SK-N-SH treated with all-trans-retinoic acid at 6 μM for 48 hours (cell line): ENCODE results near the gene COL17A1.

ENCODE experiments used
- ATAC-seq: fragments of 200-7000 bp; cut with Tn5 transposase; 3 replicates; pipeline ENCODE4 v1.9.1; 2020; ENCODE audit warnings: mild to moderate bottlenecking, moderate library complexity
- ARNTL ChIP-seq: fragments of 450-650 bp; formaldehyde crosslinking; IDR thresholded peaks from 2 replicates; pipeline ENCODE4 v1.5.0; 2020; ENCODE audit warnings: low read depth, mild to moderate bottlenecking, moderate library complexity, borderline replicate concordance
- BACH2 ChIP-seq: fragments of 250-450 bp; sonication (Bioruptor Pico); IDR thresholded peaks from 2 replicates; pipeline ENCODE4 v1.9.0; 2021; ENCODE audit warnings: mild to moderate bottlenecking, borderline replicate concordance
- CREB5 ChIP-seq: fragments of 250-450 bp; sonication (Bioruptor Pico); IDR thresholded peaks from 2 replicates; pipeline ENCODE4 v1.5.1; 2020; ENCODE audit warnings: low read depth, mild to moderate bottlenecking, moderate library complexity
- CSDC2 ChIP-seq: fragments of 250-450 bp; sonication (Bioruptor Pico); IDR thresholded peaks from 2 replicates; pipeline ENCODE4 v1.5.0; 2020; ENCODE audit warnings: mild to moderate bottlenecking, moderate library complexity
- CSRNP3 ChIP-seq: fragments of 250-450 bp; sonication (Bioruptor Pico); IDR thresholded peaks from 2 replicates; pipeline ENCODE4 v1.5.1; 2021; ENCODE audit warnings: mild to moderate bottlenecking, moderate library complexity
- ESRRG ChIP-seq: fragments of 250-450 bp; sonication (Bioruptor Pico); IDR thresholded peaks from 2 replicates; pipeline ENCODE4 v1.6.1; 2021; ENCODE audit warnings: mild to moderate bottlenecking
- GLIS3 ChIP-seq: fragments of 250-450 bp; sonication (Bioruptor Pico); IDR thresholded peaks from 2 replicates; pipeline ENCODE4 v1.5.0; 2020; ENCODE audit warnings: mild to moderate bottlenecking, moderate library complexity
- ISL1 ChIP-seq: fragments of 250-450 bp; sonication (Bioruptor Pico); IDR thresholded peaks from 2 replicates; pipeline ENCODE4 v2.1.2; 2022; ENCODE audit warnings: mild to moderate bottlenecking, moderate library complexity
- OSR1 ChIP-seq: fragments of 250-450 bp; sonication (Bioruptor Pico); IDR thresholded peaks from 2 replicates; pipeline ENCODE4 v1.8.0; 2022; ENCODE audit warnings: moderate library complexity, mild to moderate bottlenecking, inconsistent platforms
- PATZ1 ChIP-seq: fragments of 250-450 bp; sonication (Bioruptor Pico); IDR thresholded peaks from 2 replicates; pipeline ENCODE4 v1.8.0; 2020; ENCODE audit warnings: mild to moderate bottlenecking, moderate library complexity, borderline replicate concordance
- POU6F1 ChIP-seq: fragments of 250-450 bp; sonication (Bioruptor Pico); IDR thresholded peaks from 2 replicates; pipeline ENCODE4 v1.8.0; 2021; ENCODE audit warnings: low read depth, mild to moderate bottlenecking, moderate library complexity, borderline replicate concordance
- PPARA ChIP-seq: fragments of 250-450 bp; sonication (Bioruptor Pico); IDR thresholded peaks from 2 replicates; pipeline ENCODE4 v1.5.0; 2020; ENCODE audit warnings: mild to moderate bottlenecking, borderline replicate concordance
- RARB ChIP-seq: fragments of 250-450 bp; sonication (Bioruptor Pico); IDR thresholded peaks from 2 replicates; pipeline ENCODE4 v1.8.0; 2021; ENCODE audit warnings: mild to moderate bottlenecking, moderate library complexity
- SNAI2 ChIP-seq: fragments of 250-450 bp; sonication (Bioruptor Pico); IDR thresholded peaks from 2 replicates; pipeline ENCODE4 v1.5.0; 2020; ENCODE audit warnings: mild to moderate bottlenecking, moderate library complexity
- TCF4 ChIP-seq: fragments of 250-450 bp; sonication (Bioruptor Pico); IDR thresholded peaks from 2 replicates; pipeline ENCODE4 v1.8.0; 2021; ENCODE audit warnings: mild to moderate bottlenecking, moderate library complexity, borderline replicate concordance
- TOX ChIP-seq: fragments of 250-450 bp; sonication (Bioruptor Pico); IDR thresholded peaks from 2 replicates; pipeline ENCODE4 v1.8.0; 2021; ENCODE audit warnings: mild to moderate bottlenecking, moderate library complexity, borderline replicate concordance
- TSHZ2 ChIP-seq: fragments of 250-450 bp; sonication (Bioruptor Pico); IDR thresholded peaks from 2 replicates; pipeline ENCODE4 v1.5.0; 2020; ENCODE audit warnings: mild to moderate bottlenecking, moderate library complexity
- ZC3H10 ChIP-seq: fragments of 250-450 bp; sonication (Bioruptor Pico); IDR thresholded peaks from 2 replicates; pipeline ENCODE4 v1.5.1; 2021; ENCODE audit warnings: mild to moderate bottlenecking, moderate library complexity
- ZFP3 ChIP-seq: fragments of 250-450 bp; sonication (Bioruptor Pico); IDR thresholded peaks from 2 replicates; pipeline ENCODE4 v1.5.0; 2020; ENCODE audit warnings: mild to moderate bottlenecking, moderate library complexity
- ZFP30 ChIP-seq: fragments of 450-650 bp; formaldehyde crosslinking; IDR thresholded peaks from 2 replicates; pipeline ENCODE4 v1.5.0; 2022; ENCODE audit warnings: mild to moderate bottlenecking, moderate library complexity
- ZNF565 ChIP-seq: fragments of 450-650 bp; formaldehyde crosslinking; conservative IDR thresholded peaks from 2 replicates; pipeline ENCODE4 v1.5.0; 2020; ENCODE audit warnings: low read depth, mild to moderate bottlenecking, moderate library complexity
- ZNF70 ChIP-seq: fragments of 450-650 bp; formaldehyde crosslinking; IDR thresholded peaks from 2 replicates; pipeline ENCODE4 v1.5.0; 2020; ENCODE audit warnings: mild to moderate bottlenecking, moderate library complexity
- ZNF8 ChIP-seq: fragments of 450-650 bp; formaldehyde crosslinking; IDR thresholded peaks from 2 replicates; pipeline ENCODE4 v1.5.0; 2020; ENCODE audit warnings: mild to moderate bottlenecking, moderate library complexity

Gene COL17A1

GRCh38 chr10:104101902-104102301, 16.2 kb upstream of the COL17A1 start:
- no peak for ATAC-seq
- TF ChIP-seq RARB (no peak), ZC3H10 (CRISPR knock-in tag) (no peak), ARNTL (CRISPR knock-in tag) (no peak), TSHZ2 (CRISPR knock-in tag) (no peak), BACH2 (CRISPR knock-in tag) (no peak), CREB5 (CRISPR knock-in tag) (no peak), ISL1 (CRISPR knock-in tag) (no peak), CSDC2 (CRISPR knock-in tag) (no peak), ZFP3 (CRISPR knock-in tag) (no peak), GLIS3 (no peak), TCF4 (CRISPR knock-in tag) (no peak), ZNF565 (CRISPR knock-in tag) (no peak), POU6F1 (CRISPR knock-in tag) (no peak), OSR1 (CRISPR knock-in tag) (no peak), CSRNP3 (CRISPR knock-in tag) (no peak), ZNF8 (CRISPR knock-in tag) (no peak), ZFP30 (CRISPR knock-in tag) (no peak), ESRRG (CRISPR knock-in tag) (no peak), PPARA (no peak), PATZ1 (CRISPR knock-in tag) (no peak)

GRCh38 chr10:104100795-104101194, 15.1 kb upstream of the COL17A1 start:
- TF ChIP-seq ZNF8 (CRISPR knock-in tag) = no peak
- no peak for ATAC-seq

GRCh38 chr10:104099941-104100340, 14.3 kb upstream of the COL17A1 start:
- ATAC-seq = no peak
- TF ChIP-seq PPARA (no peak), ARNTL (CRISPR knock-in tag) (no peak), GLIS3 (no peak), ZC3H10 (CRISPR knock-in tag) (no peak), TSHZ2 (CRISPR knock-in tag) (no peak), CREB5 (CRISPR knock-in tag) (no peak), TOX (CRISPR knock-in tag) (no peak), SNAI2 (CRISPR knock-in tag) (no peak), RARB (no peak), ZNF8 (CRISPR knock-in tag) (no peak), BACH2 (CRISPR knock-in tag) (no peak), TCF4 (CRISPR knock-in tag) (no peak), ESRRG (CRISPR knock-in tag) (no peak), CSRNP3 (CRISPR knock-in tag) (no peak), ISL1 (CRISPR knock-in tag) (no peak), ZNF70 (no peak), OSR1 (CRISPR knock-in tag) (no peak)
